Measurements from ENCODE around the gene CFAP46.

The CFAP46 gene

DNA sequence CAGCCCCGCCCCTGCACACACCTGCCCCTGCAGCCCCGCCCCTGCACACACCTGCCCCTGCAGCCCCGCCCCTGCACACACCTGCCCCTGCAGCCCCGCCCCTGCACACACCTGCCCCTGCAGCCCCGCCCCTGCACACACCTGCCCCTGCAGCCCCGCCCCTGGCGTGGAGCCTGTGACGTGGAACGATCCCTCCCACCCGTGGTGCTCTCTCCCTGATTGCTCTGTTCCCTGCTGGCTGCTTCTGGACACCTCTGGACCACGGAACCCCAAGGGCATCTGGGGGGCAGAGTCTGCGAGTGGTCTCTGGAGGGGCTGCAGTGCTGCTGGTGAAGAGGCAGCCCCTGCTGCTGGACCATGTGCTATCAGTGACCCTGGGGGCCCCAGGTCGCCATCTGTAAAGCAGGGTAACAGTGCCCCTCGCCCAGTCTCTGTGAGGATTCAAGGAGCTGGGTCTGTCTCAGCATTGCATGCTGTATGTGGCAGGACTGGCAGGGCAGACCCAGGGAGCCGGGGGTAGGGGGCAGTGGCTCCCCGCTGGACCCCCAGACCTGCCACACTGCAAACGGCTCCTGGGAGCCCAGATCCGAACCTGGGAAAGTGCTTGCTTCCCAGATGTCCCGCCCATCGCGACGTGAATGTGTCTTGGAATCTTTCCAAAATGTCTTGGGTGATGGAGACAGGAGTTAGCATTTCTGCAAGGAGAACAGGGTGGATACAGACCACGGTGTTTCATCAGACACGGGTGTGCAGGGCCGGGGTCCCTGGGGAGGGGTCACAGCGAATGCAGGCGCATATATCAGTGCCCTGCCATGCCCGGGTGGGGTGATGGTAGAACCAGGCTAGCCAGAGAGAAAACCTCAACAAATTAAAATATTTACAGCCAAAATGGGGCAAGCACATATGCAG, 128.6 kb downstream of the CFAP46 start:
- H4K20me1 ChIP-seq (ENCODE audit: insufficient read depth, low read length, poor library complexity, severe bottlenecking), result no peaks in the 10 kb centered on the region
- no peaks in the 10 kb centered on the region; the same call in 1 of the 2 replicates for H3K9me3 ChIP-seq (ENCODE audit: insufficient read depth, low read depth, low read length)
- no peak for TF ChIP-seq EZH2phosphoT487 (IDR thresholded peaks at IDR 0.05; ENCODE audit: borderline replicate concordance)
- no peaks in the 10 kb centered on the region for H3K4me1 ChIP-seq (ENCODE audit: insufficient read depth, low read length, poor library complexity, severe bottlenecking)
- no peaks in the 10 kb centered on the region for H3K27me3 ChIP-seq (ENCODE audit: insufficient read depth, low read length, poor library complexity, severe bottlenecking)
- H3K9ac ChIP-seq (ENCODE audit: low read depth, low read length, poor library complexity, severe bottlenecking), result no peak overlapping the region
- H2AFZ ChIP-seq (ENCODE audit: low read length), result no peak overlapping the region
- H3K4me2 ChIP-seq (ENCODE audit: low read depth, low read length, poor library complexity, severe bottlenecking), result no peak overlapping the region
- no peak overlapping the region for H3K4me3 ChIP-seq (ENCODE audit: low read length, poor library complexity, severe bottlenecking)
- H3K9me2 ChIP-seq (replicated peaks; ENCODE audit: low read depth, low read length), result no peaks in the 10 kb centered on the region
- H3K36me3 ChIP-seq (ENCODE audit: insufficient read depth, low read length), result no peaks in the 10 kb centered on the region
- no peaks in the 10 kb centered on the region for H3K79me2 ChIP-seq (ENCODE audit: insufficient read depth, low read length)
- H3F3A ChIP-seq (ENCODE audit: low read depth), result no peaks in the 10 kb centered on the region

DNA sequence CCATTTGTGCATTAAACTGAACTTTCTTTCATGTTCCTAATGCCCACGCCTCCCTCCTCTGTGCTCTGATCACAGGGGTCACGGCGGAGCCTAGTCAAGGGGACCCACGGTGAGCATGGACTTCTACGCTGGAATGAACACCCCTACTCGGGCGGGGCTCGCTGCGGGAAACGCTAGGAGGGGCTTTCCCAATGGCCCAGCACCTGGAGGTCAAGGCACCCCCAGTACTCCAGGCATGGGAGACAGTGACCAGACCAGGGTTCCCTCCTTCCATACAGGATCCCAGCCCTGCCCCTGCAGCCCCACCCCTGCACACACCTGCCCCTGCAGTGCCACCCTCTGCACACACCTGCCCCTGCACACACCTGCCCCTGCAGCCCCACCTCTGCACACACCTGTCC, 129.4 kb downstream of the CFAP46 start:
- H2AFZ ChIP-seq (ENCODE audit: low read length), result no peak overlapping the region
- no peaks in the 10 kb centered on the region for H3K79me2 ChIP-seq (ENCODE audit: insufficient read depth, low read length)
- H4K20me1 ChIP-seq (ENCODE audit: insufficient read depth, low read length, poor library complexity, severe bottlenecking), result no peaks in the 10 kb centered on the region
- no peaks in the 10 kb centered on the region for H3K9me2 ChIP-seq (replicated peaks; ENCODE audit: low read depth, low read length)
- H3F3A ChIP-seq (ENCODE audit: low read depth), result no peaks in the 10 kb centered on the region
- H3K4me3 ChIP-seq (ENCODE audit: low read length, poor library complexity, severe bottlenecking), result no peak overlapping the region
- no peak overlapping the region for H3K4me2 ChIP-seq (ENCODE audit: low read depth, low read length, poor library complexity, severe bottlenecking)
- H3K36me3 ChIP-seq (ENCODE audit: insufficient read depth, low read length), result no peaks in the 10 kb centered on the region
- no peaks in the 10 kb centered on the region for H3K9me3 ChIP-seq (ENCODE audit: insufficient read depth, low read depth, low read length)
- H3K9ac ChIP-seq (ENCODE audit: low read depth, low read length, poor library complexity, severe bottlenecking), result no peak overlapping the region
- no peaks in the 10 kb centered on the region for H3K27me3 ChIP-seq (ENCODE audit: insufficient read depth, low read length, poor library complexity, severe bottlenecking)
- TF ChIP-seq, protein P1, sequence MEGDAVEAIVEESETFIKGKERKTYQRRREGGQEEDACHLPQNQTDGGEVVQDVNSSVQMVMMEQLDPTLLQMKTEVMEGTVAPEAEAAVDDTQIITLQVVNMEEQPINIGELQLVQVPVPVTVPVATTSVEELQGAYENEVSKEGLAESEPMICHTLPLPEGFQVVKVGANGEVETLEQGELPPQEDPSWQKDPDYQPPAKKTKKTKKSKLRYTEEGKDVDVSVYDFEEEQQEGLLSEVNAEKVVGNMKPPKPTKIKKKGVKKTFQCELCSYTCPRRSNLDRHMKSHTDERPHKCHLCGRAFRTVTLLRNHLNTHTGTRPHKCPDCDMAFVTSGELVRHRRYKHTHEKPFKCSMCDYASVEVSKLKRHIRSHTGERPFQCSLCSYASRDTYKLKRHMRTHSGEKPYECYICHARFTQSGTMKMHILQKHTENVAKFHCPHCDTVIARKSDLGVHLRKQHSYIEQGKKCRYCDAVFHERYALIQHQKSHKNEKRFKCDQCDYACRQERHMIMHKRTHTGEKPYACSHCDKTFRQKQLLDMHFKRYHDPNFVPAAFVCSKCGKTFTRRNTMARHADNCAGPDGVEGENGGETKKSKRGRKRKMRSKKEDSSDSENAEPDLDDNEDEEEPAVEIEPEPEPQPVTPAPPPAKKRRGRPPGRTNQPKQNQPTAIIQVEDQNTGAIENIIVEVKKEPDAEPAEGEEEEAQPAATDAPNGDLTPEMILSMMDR (conservative IDR thresholded peaks at IDR 0.05; ENCODE audit: low read length), result no peak
- no peak for TF ChIP-seq EZH2phosphoT487 (IDR thresholded peaks at IDR 0.05; ENCODE audit: borderline replicate concordance)
- H3K4me1 ChIP-seq (ENCODE audit: insufficient read depth, low read length, poor library complexity, severe bottlenecking), result no peaks in the 10 kb centered on the region

DNA sequence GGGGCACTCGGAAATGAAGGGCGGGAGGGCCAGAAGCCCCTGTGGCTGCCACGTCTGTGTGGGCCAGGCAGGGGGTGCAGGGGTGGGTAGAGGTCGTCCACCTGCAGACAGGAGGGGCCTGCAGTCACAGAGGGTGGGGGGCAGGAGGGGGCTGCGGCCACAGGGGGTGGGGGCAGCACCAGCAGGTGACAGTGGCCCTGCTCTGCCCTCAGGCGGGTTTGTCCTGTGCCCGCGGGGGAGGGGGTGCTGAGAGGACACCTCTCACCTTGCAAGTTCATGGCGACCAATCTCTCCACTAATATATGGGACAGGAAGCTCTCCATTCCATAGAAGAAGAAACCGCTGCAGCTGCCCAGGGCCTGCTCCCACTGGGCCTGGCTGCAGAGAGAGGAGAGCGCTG, 129.8 kb downstream of the CFAP46 start:
- no peaks in the 10 kb centered on the region for H3K36me3 ChIP-seq (ENCODE audit: insufficient read depth, low read length)
- no peak overlapping the region for H2AFZ ChIP-seq (ENCODE audit: low read length)
- no peaks in the 10 kb centered on the region for H4K20me1 ChIP-seq (ENCODE audit: insufficient read depth, low read length, poor library complexity, severe bottlenecking)
- H3K27me3 ChIP-seq (ENCODE audit: insufficient read depth, low read length, poor library complexity, severe bottlenecking), result no peaks in the 10 kb centered on the region
- TF ChIP-seq EZH2phosphoT487 (IDR thresholded peaks at IDR 0.05; ENCODE audit: borderline replicate concordance), result no peak
- TF ChIP-seq, protein P1 (conservative IDR thresholded peaks at IDR 0.05; ENCODE audit: low read length), result no peak
- no peaks in the 10 kb centered on the region for H3K9me2 ChIP-seq (replicated peaks; ENCODE audit: low read depth, low read length)
- H3K9ac ChIP-seq (ENCODE audit: low read depth, low read length, poor library complexity, severe bottlenecking), result no peak overlapping the region
- no peaks in the 10 kb centered on the region for H3K4me1 ChIP-seq (ENCODE audit: insufficient read depth, low read length, poor library complexity, severe bottlenecking)
- no peak overlapping the region for H3K4me3 ChIP-seq (ENCODE audit: low read length, poor library complexity, severe bottlenecking)
- H3K4me2 ChIP-seq (ENCODE audit: low read depth, low read length, poor library complexity, severe bottlenecking), result no peak overlapping the region
- H3K9me3 ChIP-seq (ENCODE audit: insufficient read depth, low read depth, low read length), result no peaks in the 10 kb centered on the region
- H3K79me2 ChIP-seq (ENCODE audit: insufficient read depth, low read length), result no peaks in the 10 kb centered on the region
- no peaks in the 10 kb centered on the region for H3F3A ChIP-seq (ENCODE audit: low read depth)
